ENCODE results near the gene ACRV1. TPM values are rescaled to one million over a fixed set of nuclear protein-coding genes. Genes with fewer than 3 reads are reported as not detected.

Gene ACRV1
- total RNA-seq, 2 donors from 2014 or later = 0.37 TPM; not detected in 1

DNA sequence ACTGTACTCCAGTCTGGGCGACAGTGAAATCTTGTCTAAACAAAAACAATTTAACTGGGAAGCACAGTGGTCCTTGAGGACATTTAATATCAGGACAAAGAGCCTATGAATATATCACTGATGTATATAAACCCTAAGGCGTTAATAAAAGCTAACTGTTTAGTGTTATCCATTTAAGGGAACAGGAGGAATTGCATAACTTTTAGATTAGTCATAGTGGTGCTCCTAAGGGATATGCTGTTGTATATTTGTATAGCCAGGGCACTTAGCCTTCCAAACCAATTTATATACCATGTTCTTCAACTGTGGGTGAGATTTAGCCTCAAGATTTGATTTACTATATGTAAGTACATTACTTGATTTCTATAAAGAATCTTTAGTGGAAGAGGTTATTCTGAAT, 58.7 kb downstream of the ACRV1 start:
- Mint-ChIP-seq H3K9me3 (no peaks in the 10 kb centered on the region), H3K27me3 (ENCODE audit: insufficient read depth) (no peaks in the 10 kb centered on the region), H3K4me3 (no peak overlapping the region), H3K27ac (peak overlapping the region; percentile 49), H3K36me3 (ENCODE audit: low read depth) (peaks cover 45% of the 10 kb centered on the region), H3K4me1 (peaks cover 6% of the 10 kb centered on the region)
- H3K4me1 ChIP-seq (ENCODE audit: control insufficient read depth, insufficient read depth, low read length) = no peaks in the 10 kb centered on the region
- peaks cover 64% of the 10 kb centered on the region for H3K36me3 ChIP-seq (ENCODE audit: control insufficient read depth, insufficient read depth, low read length)
- no peak for DNase-seq
- TF ChIP-seq, protein P1, sequence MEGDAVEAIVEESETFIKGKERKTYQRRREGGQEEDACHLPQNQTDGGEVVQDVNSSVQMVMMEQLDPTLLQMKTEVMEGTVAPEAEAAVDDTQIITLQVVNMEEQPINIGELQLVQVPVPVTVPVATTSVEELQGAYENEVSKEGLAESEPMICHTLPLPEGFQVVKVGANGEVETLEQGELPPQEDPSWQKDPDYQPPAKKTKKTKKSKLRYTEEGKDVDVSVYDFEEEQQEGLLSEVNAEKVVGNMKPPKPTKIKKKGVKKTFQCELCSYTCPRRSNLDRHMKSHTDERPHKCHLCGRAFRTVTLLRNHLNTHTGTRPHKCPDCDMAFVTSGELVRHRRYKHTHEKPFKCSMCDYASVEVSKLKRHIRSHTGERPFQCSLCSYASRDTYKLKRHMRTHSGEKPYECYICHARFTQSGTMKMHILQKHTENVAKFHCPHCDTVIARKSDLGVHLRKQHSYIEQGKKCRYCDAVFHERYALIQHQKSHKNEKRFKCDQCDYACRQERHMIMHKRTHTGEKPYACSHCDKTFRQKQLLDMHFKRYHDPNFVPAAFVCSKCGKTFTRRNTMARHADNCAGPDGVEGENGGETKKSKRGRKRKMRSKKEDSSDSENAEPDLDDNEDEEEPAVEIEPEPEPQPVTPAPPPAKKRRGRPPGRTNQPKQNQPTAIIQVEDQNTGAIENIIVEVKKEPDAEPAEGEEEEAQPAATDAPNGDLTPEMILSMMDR (conservative IDR thresholded peaks at IDR 0.05) = no peak
- no peak overlapping the region for H3K4me3 ChIP-seq (ENCODE audit: low read length)
- H3K27me3 ChIP-seq (ENCODE audit: control insufficient read depth, insufficient read depth, low read length, poor library complexity, severe bottlenecking) = no peaks in the 10 kb centered on the region
- H3K9me3 ChIP-seq (ENCODE audit: control insufficient read depth, low read length) = no peaks in the 10 kb centered on the region
- 92 to 100% methylated on average over 1 to 2 of the region's 2 CpGs for WGBS, 2 experiments (ENCODE audit: insufficient coverage in 1 of 2, insufficient read length in 1 of 2)
- H3K9ac ChIP-seq (ENCODE audit: extremely low read depth, low read length, poor library complexity, severe bottlenecking) = no peak overlapping the region
- no peak overlapping the region for H3K27ac ChIP-seq (ENCODE audit: low read depth, low read length)

Other genes starting within 250 kb of the ACRV1 start
- 10 to 100 TPM; 11.5 to 13.7 TPM for gene FEZ1, start 184.6 kb downstream of the ACRV1 start, total RNA-seq
- 100 to 1,000 TPM; 102 to 110 TPM for gene EI24, start 111.4 kb downstream of the ACRV1 start, total RNA-seq
- 100 to 1,000 TPM; 158 to 159 TPM for gene STT3A, start 88.0 kb downstream of the ACRV1 start, total RNA-seq
- gene CHEK1, start 55.7 kb downstream of the ACRV1 start, total RNA-seq = 100 to 1,000 TPM; 103 to 123 TPM
- not detected for gene PATE1, start 65.4 kb upstream of the ACRV1 start, total RNA-seq
- gene PATE2, start 98.0 kb upstream of the ACRV1 start, total RNA-seq = under 1 TPM in 1 of 2 donors, not detected in 1; 0.79 TPM
- not detected for gene PATE3, start 107.3 kb upstream of the ACRV1 start, total RNA-seq
- not detected for gene PATE4, start 152.5 kb upstream of the ACRV1 start, total RNA-seq
- 1 to 10 TPM; 6.6 to 7.7 TPM for gene HYLS1, start 206.8 kb upstream of the ACRV1 start, total RNA-seq
- gene PUS3, start 222.4 kb upstream of the ACRV1 start, total RNA-seq = 10 to 100 TPM; 12.6 to 13.7 TPM
- gene DDX25, start 223.7 kb upstream of the ACRV1 start, total RNA-seq = 1 to 10 TPM; 3.3 to 8.4 TPM

Data from endodermal cell (in vitro differentiated cells).